Medulla oblongata (tissue), 1 donor: ENCODE measurements around the gene TAP2.

Experiments used
- DNase-seq: peaks from one replicate; pipeline ENCODE4 v3.0.0-alpha.2; 2015; ENCODE audit errors: extremely low spot score

Gene TAP2

GRCh38 chr6:32792901-32793435, 45.6 kb downstream of the TAP2 start:
- no peak for DNase-seq

DNA sequence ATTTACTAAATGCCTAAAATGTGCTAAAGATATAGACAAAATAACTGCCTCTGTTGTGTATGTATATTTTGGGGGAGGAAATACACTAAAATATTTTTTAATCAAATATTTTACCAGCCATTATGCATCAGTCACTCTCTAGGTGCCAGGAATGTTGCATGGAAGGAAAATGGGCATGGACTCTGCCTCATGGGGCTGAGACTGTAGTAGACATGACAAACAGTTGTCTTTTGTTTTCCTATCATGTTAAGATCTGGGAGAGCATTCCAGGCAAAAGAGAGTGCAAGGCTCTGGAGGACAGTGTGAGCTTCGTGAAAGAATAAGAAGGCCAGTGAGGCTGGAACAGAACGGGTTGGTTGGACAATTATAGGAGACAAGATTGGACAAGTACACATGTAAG, 48.2 kb downstream of the TAP2 start:
- no peak for DNase-seq
